GM12891 (cell line): ENCODE data around the gene KRT4.

Experiments
- POLR2A ChIP-seq: IDR thresholded peaks from 2 replicates; pipeline ENCODE4 v1.6.1; 2011; ENCODE audit warnings: low read depth, low read length, control low read depth
- POLR2AphosphoS5 ChIP-seq: IDR thresholded peaks from 2 replicates; pipeline ENCODE4 v1.6.1; 2011; ENCODE audit warnings: low read depth, low read length, control low read depth
- POU2F2 ChIP-seq: IDR thresholded peaks from 2 replicates; pipeline ENCODE4 v1.6.1; 2011; ENCODE audit warnings: low read depth, mild to moderate bottlenecking, control low read depth, low read length, moderate library complexity

GRCh38 chr12:52783563-52784316 is 30.2 kb downstream of the KRT4 start:
- no peak for TF ChIP-seq POLR2A
- TF ChIP-seq POLR2AphosphoS5: no peak
- no peak for TF ChIP-seq POU2F2
